KMS-11 (cell line): Measurements from ENCODE around the gene SLC12A7.
"Not testable (repeated sequence)": the region's sequence is repeated elsewhere in the genome, so short reads cannot be mapped to it uniquely, and the experiment has no call there.

Source experiments
- H2AFZ ChIP-seq: fragments of 200-600 bp; sonication (generic); 2 replicates; pipeline ENCODE4 v1.6.1; 2016; ENCODE audit warnings: antibody characterized with exemption, mixed run types, low read depth
- H3K27ac ChIP-seq: fragments of 200-600 bp; sonication (generic); 2 replicates; pipeline ENCODE4 v1.6.1; 2016; ENCODE audit warnings: mild to moderate bottlenecking, mixed run types
- H3K27me3 ChIP-seq: fragments of 200-600 bp; sonication (generic); 2 replicates; pipeline ENCODE4 v1.6.1; 2017; ENCODE audit warnings: mild to moderate bottlenecking, low read depth, mixed run types, moderate library complexity; ENCODE audit not compliant: insufficient read depth
- H3K36me3 ChIP-seq: fragments of 200-600 bp; sonication (generic); 2 replicates; pipeline ENCODE4 v1.6.1; 2017; ENCODE audit warnings: mild to moderate bottlenecking, mixed run types; ENCODE audit not compliant: insufficient read depth
- H3K4me1 ChIP-seq: fragments of 200-600 bp; sonication (generic); 2 replicates; pipeline ENCODE4 v1.6.1; 2016; ENCODE audit warnings: mild to moderate bottlenecking, low read depth, mixed run types; ENCODE audit not compliant: poor library complexity, severe bottlenecking
- H3K4me2 ChIP-seq: fragments of 200-600 bp; sonication (generic); 2 replicates; pipeline ENCODE4 v1.7.0; 2016; ENCODE audit warnings: mild to moderate bottlenecking, mixed run types
- H3K4me3 ChIP-seq: fragments of 200-600 bp; sonication (generic); IDR thresholded peaks from 2 replicates; pipeline ENCODE4 v1.6.1; 2017; ENCODE audit warnings: low read depth, low read length, mixed read lengths; ENCODE audit not compliant: insufficient read depth
- H3K79me2 ChIP-seq: fragments of 200-600 bp; sonication (generic); 2 replicates; pipeline ENCODE4 v1.6.1; 2016; ENCODE audit warnings: low read depth, mixed run types; ENCODE audit not compliant: insufficient read depth
- H3K9ac ChIP-seq: fragments of 200-600 bp; sonication (generic); 2 replicates; pipeline ENCODE4 v1.6.1; 2016; ENCODE audit warnings: mild to moderate bottlenecking, mixed run types
- H4K20me1 ChIP-seq: fragments of 200-600 bp; sonication (generic); 2 replicates; pipeline ENCODE4 v1.6.1; 2016; ENCODE audit warnings: mild to moderate bottlenecking, mixed run types; ENCODE audit not compliant: insufficient read depth
- CTCF ChIP-seq: fragments of 200-600 bp; sonication (generic); conservative IDR thresholded peaks from 2 replicates; pipeline ENCODE4 v1.6.1; 2017; ENCODE audit warnings: low read depth, mild to moderate bottlenecking, antibody characterized with exemption, low read length, moderate library complexity, mixed read lengths

The SLC12A7 gene

DNA sequence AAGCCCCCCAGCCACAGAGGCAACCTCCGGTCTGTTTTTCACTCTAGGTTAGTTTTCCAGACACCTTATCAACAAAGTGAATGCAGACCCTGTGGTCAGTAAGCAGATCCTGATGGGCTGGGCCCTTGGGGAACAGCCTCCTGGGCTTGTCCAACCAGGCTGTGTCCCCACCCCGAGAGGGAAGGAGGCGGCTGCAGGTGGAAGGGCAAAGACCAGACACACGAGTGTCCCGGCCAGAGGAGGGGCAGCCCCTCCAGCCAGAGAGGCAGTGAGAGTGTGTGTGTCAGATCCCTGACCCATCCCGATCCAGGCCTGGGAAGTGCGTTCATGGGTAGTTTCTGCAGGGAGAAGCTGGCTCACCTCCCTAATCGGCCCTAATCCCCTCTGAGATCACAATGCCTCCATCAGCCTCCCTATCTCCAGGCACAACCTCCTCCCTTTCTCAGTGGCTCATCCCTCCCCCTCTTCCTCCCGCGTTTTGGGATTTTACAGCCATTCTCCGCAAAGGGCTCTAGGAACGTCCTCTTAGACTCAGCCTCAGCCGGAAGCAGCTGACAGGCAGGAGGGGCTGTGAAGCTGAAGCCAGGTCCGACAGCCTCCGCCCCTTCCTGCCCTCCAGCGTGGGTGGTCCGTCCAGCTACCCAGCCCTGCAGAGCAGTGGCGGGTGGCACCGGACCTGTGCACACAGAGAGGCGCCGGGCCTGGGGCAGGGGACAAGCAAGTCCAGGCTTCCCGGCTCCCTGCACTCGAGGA, 9.7 kb downstream of the SLC12A7 start:
- Histone ChIP-seq H3K4me2 (no peak overlapping the region), H3K79me2 (peaks cover 36% of the 10 kb centered on the region; the same call in 1 of the 2 replicates), H3K4me3 (no peak overlapping the region), H3K9ac (no peak overlapping the region), H2AFZ (no peak overlapping the region), H3K36me3 (no peaks in the 10 kb centered on the region), H3K4me1 (no peaks in the 10 kb centered on the region), H4K20me1 (no peaks in the 10 kb centered on the region), H3K27me3 (no peaks in the 10 kb centered on the region), H3K27ac (no peak overlapping the region)
- no peak for TF ChIP-seq CTCF

GRCh38 chr5:1100664-1101574, 10.9 kb downstream of the SLC12A7 start:
- no peaks in the 10 kb centered on the region for H3K36me3 ChIP-seq
- peaks cover 24% of the 10 kb centered on the region; the same call in 1 of the 2 replicates for H3K79me2 ChIP-seq
- TF ChIP-seq CTCF, result no peak
- H2AFZ ChIP-seq, result no peak overlapping the region
- H4K20me1 ChIP-seq, result no peaks in the 10 kb centered on the region
- H3K27ac ChIP-seq, result no peak overlapping the region
- no peak overlapping the region for H3K4me3 ChIP-seq
- no peaks in the 10 kb centered on the region for H3K27me3 ChIP-seq
- no peak overlapping the region for H3K4me2 ChIP-seq
- no peaks in the 10 kb centered on the region for H3K4me1 ChIP-seq
- no peak overlapping the region for H3K9ac ChIP-seq

DNA sequence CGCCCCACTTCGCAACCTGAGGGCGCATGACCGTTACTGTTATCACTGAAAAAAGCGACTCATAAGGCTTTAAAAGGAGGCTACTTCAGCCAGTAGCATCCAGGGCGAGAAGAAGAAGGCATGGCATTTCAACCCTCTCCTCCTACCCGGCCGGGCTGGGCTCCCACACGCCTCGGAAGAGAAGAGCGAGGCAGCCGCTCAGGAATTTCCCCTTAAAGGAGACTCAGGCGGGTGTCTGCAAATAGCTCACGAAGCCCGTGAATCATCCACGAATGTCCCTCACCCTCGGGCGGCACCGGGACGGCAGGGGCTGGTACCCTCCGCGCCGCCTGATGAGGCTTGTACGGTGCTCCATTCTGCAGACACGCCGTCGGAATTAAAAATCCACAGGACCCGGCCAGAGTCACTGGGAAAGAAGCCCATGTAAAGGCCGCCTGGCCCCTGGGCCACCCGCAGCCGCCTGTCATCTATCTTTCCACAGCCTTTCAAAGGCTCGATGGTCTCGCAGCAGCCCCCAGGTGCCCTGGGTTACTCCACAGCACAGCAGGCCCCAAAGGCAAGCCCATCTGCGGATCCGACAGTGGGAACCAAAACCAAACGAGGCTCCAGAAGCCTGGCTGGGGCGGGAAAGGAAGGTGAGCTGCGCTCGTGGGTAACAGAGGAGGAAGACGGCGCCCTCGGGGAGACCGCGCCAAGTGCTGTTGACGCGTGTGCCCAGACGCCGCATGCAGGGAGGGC, 11.8 kb downstream of the SLC12A7 start:
- peaks cover 15% of the 10 kb centered on the region; the same call in 1 of the 2 replicates for H3K79me2 ChIP-seq
- H3K27me3 ChIP-seq, result no peaks in the 10 kb centered on the region
- no peak overlapping the region for H3K27ac ChIP-seq
- no peak overlapping the region for H3K4me3 ChIP-seq
- no peak overlapping the region for H3K9ac ChIP-seq
- TF ChIP-seq CTCF, result no peak
- H4K20me1 ChIP-seq, result no peaks in the 10 kb centered on the region
- H3K4me2 ChIP-seq, result no peak overlapping the region
- H2AFZ ChIP-seq, result no peak overlapping the region
- H3K36me3 ChIP-seq, result no peaks in the 10 kb centered on the region
- no peaks in the 10 kb centered on the region for H3K4me1 ChIP-seq

- peaks cover 5% of the 10 kb centered on the region; the same call in 1 of the 2 replicates for H3K79me2 ChIP-seq
- no peaks in the 10 kb centered on the region for H3K36me3 ChIP-seq
- H3K27ac ChIP-seq, result no peak overlapping the region
- H3K27me3 ChIP-seq, result no peaks in the 10 kb centered on the region
- H3K4me1 ChIP-seq, result no peaks in the 10 kb centered on the region
- no peak overlapping the region for H3K9ac ChIP-seq
- H2AFZ ChIP-seq, result no peak overlapping the region
- H4K20me1 ChIP-seq, result no peaks in the 10 kb centered on the region
- TF ChIP-seq CTCF, result no peak
- H3K4me3 ChIP-seq, result no peak overlapping the region
- H3K4me2 ChIP-seq, result no peak overlapping the region
Measured at GRCh38 chr5:1098986-1099597, 12.8 kb downstream of the SLC12A7 start.

DNA sequence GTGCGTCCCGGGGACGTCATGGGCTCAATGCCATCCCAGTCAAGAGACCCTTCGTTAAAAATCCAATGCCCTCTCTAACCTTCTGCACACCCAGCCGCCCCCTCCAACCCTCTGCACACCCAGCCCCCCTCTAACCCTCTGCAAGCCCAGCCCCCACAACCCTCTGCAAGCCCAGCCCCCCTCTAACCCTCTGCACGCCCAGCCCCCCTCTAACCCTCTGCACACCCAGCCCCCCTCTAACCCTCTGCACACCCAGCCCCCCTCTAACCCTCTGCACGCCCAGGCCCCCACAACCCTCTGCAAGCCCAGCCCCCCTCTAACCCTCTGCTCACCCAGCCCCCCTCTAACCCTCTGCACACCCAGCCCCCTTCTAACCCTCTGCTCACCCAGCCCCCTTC, 13.9 kb downstream of the SLC12A7 start:
- H3K4me3 ChIP-seq, H3K79me2 ChIP-seq, H4K20me1 ChIP-seq, H3K27ac ChIP-seq, H3K4me1 ChIP-seq, H2AFZ ChIP-seq, H3K36me3 ChIP-seq, H3K4me2 ChIP-seq, H3K27me3 ChIP-seq, H3K9ac ChIP-seq: not testable (repeated sequence)
